Measurements from ENCODE around the gene PTPRE.
A peak's percentile ranks its signal among the peaks of the same experiment; 100 is the strongest.

PTPRE gene

GRCh38 chr10:128072941-128073645 is 166.2 kb downstream of the PTPRE start:
- in situ Hi-C loops (cut with HindIII; ENCODE audit: low pct_ligation_motif_present, low sequenced_read_pairs) = no loop called here
- peaks cover 44% of the 10 kb centered on the region for H3K36me3 ChIP-seq (replicated peaks)
- H3K27me3 ChIP-seq (replicated peaks) = no peaks in the 10 kb centered on the region
- no peak for DNase-seq
- no peak overlapping the region for H3K27ac ChIP-seq
- no peak for TF ChIP-seq CTCF (IDR thresholded peaks at IDR 0.05; ENCODE audit: low read depth, low read length, missing control alignments)
- H3K4me3 ChIP-seq (ENCODE audit: low read depth, low read length) = no peak overlapping the region

GRCh38 chr10:128073890-128074289 is 167.0 kb downstream of the PTPRE start:
- in situ Hi-C loops (cut with HindIII; ENCODE audit: low pct_ligation_motif_present, low sequenced_read_pairs) = no loop called here
- Histone ChIP-seq H3K4me3 (ENCODE audit: low read depth, low read length) (no peak overlapping the region), H3K36me3 (replicated peaks) (peaks cover 42% of the 10 kb centered on the region), H3K27ac (no peak overlapping the region), H3K27me3 (replicated peaks) (no peaks in the 10 kb centered on the region)
- TF ChIP-seq CTCF (IDR thresholded peaks at IDR 0.05; ENCODE audit: low read depth, low read length, missing control alignments) = no peak
- DNase-seq = no peak

- H3K36me3 ChIP-seq (replicated peaks) = peaks cover 45% of the 10 kb centered on the region
Observed at GRCh38 chr10:128074589-128074988, 167.7 kb downstream of the PTPRE start.

GRCh38 chr10:128077155-128077875 is 170.4 kb downstream of the PTPRE start:
- H3K4me3 ChIP-seq (ENCODE audit: low read depth, low read length) = no peak overlapping the region
- no peak for TF ChIP-seq CTCF (IDR thresholded peaks at IDR 0.05; ENCODE audit: low read depth, low read length, missing control alignments)
- H3K36me3 ChIP-seq (replicated peaks) = peaks cover 41% of the 10 kb centered on the region

More at GRCh38 chr10:128074589-128074988, 167.7 kb downstream of the PTPRE start:
- in situ Hi-C loops (cut with HindIII; ENCODE audit: low pct_ligation_motif_present, low sequenced_read_pairs) = no loop called here
- H3K4me3 ChIP-seq (ENCODE audit: low read depth, low read length) = no peak overlapping the region
- no peaks in the 10 kb centered on the region for H3K27me3 ChIP-seq (replicated peaks)
- no peak overlapping the region for H3K27ac ChIP-seq
- TF ChIP-seq CTCF (IDR thresholded peaks at IDR 0.05; ENCODE audit: low read depth, low read length, missing control alignments) = no peak
- no peak for DNase-seq

GRCh38 chr10:128078136-128078969 is 171.4 kb downstream of the PTPRE start:
- no peak for DNase-seq
- no peaks in the 10 kb centered on the region for H3K27me3 ChIP-seq (replicated peaks)
- H3K36me3 ChIP-seq (replicated peaks) = peaks cover 36% of the 10 kb centered on the region
- peak; percentile 86 for TF ChIP-seq CTCF (IDR thresholded peaks at IDR 0.05; ENCODE audit: low read depth, low read length, missing control alignments)
- in situ Hi-C loops (cut with HindIII; ENCODE audit: low pct_ligation_motif_present, low sequenced_read_pairs) = no loop called here
- H3K4me3 ChIP-seq (ENCODE audit: low read depth, low read length) = no peak overlapping the region
- H3K27ac ChIP-seq = no peak overlapping the region

More at GRCh38 chr10:128077155-128077875, 170.4 kb downstream of the PTPRE start:
- Histone ChIP-seq H3K27ac (no peak overlapping the region), H3K27me3 (replicated peaks) (no peaks in the 10 kb centered on the region)
- in situ Hi-C loops (cut with HindIII; ENCODE audit: low pct_ligation_motif_present, low sequenced_read_pairs) = no loop called here
- no peak for DNase-seq

Data from brain microvascular endothelial cell (primary cell).